Caco-2 (cell line): Measurements from ENCODE around the gene ZBTB38. TPM values are rescaled to one million over a fixed set of nuclear protein-coding genes. Genes with fewer than 3 reads are reported as not detected.

Experiments
- BruUV-seq: library from RNA; stranded (reverse); fragments of 400-500 nt; replicated peaks from 2 replicates; lab custom pipeline; 2021; lab: Mats Ljungman, UMichigan
- CTCF ChIA-PET: fragments of 300-600 bp; sonication (Branson Sonifier 250); formaldehyde crosslinking; loops from one replicate; lab custom pipeline; 2022; ENCODE audit warnings: antibody characterized with exemption; lab: Charles Lee
- POLR2A ChIA-PET: fragments of 300-600 bp; sonication (Branson Sonifier 250); formaldehyde crosslinking; loops from one replicate; lab custom pipeline; 2022; ENCODE audit warnings: antibody characterized with exemption; lab: Charles Lee
- DNase-seq, 2 experiments: peaks; one replicate each; pipeline versions ENCODE4 v3.0.0 to v3.0.0-alpha.2; 2020 to 2022
- H3K27me3 ChIP-seq: replicated peaks from 2 replicates; pipeline ENCODE4 v1.6.0; 2011; ENCODE audit warnings: low read length; ENCODE audit not compliant: control insufficient read depth, insufficient read depth
- H3K36me3 ChIP-seq: 2 replicates; pipeline ENCODE4 v1.5.1; 2011; ENCODE audit warnings: low read length; ENCODE audit not compliant: control insufficient read depth, insufficient read depth
- H3K4me1 ChIP-seq: fragments of 250-450 bp; sonication (Bioruptor Pico); 2 replicates; pipeline ENCODE4 v1.5.1; 2020; ENCODE audit warnings: mild to moderate bottlenecking
- H3K4me3 ChIP-seq: 2 replicates; pipeline ENCODE4 v1.5.1; 2011; ENCODE audit warnings: low read depth, mild to moderate bottlenecking, control low read depth, low read length
- H3K9me3 ChIP-seq: fragments of 250-450 bp; sonication (Bioruptor Pico); 2 replicates; pipeline ENCODE4 v1.5.1; 2020; ENCODE audit warnings: mild to moderate bottlenecking, moderate library complexity
- H3K27ac Mint-ChIP-seq: one replicate; pipeline ENCODE4 v1.8.0; 2022; ENCODE audit warnings: mixed read lengths; ENCODE audit not compliant: unreplicated experiment
- H3K27me3 Mint-ChIP-seq: one replicate; pipeline ENCODE4 v1.8.0; 2022; ENCODE audit warnings: mixed read lengths; ENCODE audit not compliant: insufficient read depth, unreplicated experiment
- H3K36me3 Mint-ChIP-seq: one replicate; pipeline ENCODE4 v1.8.0; 2022; ENCODE audit warnings: mild to moderate bottlenecking, mixed read lengths; ENCODE audit not compliant: insufficient read depth, unreplicated experiment
- H3K4me1 Mint-ChIP-seq: one replicate; pipeline ENCODE4 v1.8.0; 2022; ENCODE audit warnings: low read depth, mixed read lengths; ENCODE audit not compliant: unreplicated experiment
- H3K4me3 Mint-ChIP-seq: one replicate; pipeline ENCODE4 v1.8.0; 2022; ENCODE audit warnings: mild to moderate bottlenecking, moderate library complexity, mixed read lengths; ENCODE audit not compliant: unreplicated experiment
- H3K9me3 Mint-ChIP-seq: one replicate; pipeline ENCODE4 v1.8.0; 2022; ENCODE audit warnings: mixed read lengths; ENCODE audit not compliant: unreplicated experiment
- intact Hi-C: fragments of 100-400 bp; cut with micrococcal nuclease; formaldehyde crosslinking; loops from one replicate; pipeline ENCODE4 v1.10.0; 2022; ENCODE audit not compliant: unreplicated experiment
- total RNA-seq: library from RNA; stranded (reverse); gene quantifications from 2 replicates; pipeline ENCODE4 v1.2.3, GENCODE V29; 2022
- TF ChIP-seq, protein P1 (sequence below), 2 experiments: fragments of 200-600 bp in 1 of 2; IDR thresholded peaks; 1 replicate in 1 of 2; 2 replicates in 1 of 2; pipeline versions ENCODE4 v1.5.1 to v1.8.0; 2011 to 2022; ENCODE audit warnings: antibody characterized with exemption in 1 of 2, control low read depth in 1 of 2, inconsistent platforms in 1 of 2, low read depth in 1 of 2, low read length in 1 of 2, mild to moderate bottlenecking in 1 of 2, moderate library complexity in 1 of 2; ENCODE audit not compliant: insufficient read depth in 1 of 2, severe bottlenecking in 1 of 2, unreplicated experiment in 1 of 2

The ZBTB38 gene
- total RNA-seq, 1 experiment from 2014 or later: 74.1 TPM

- H3K9me3 ChIP-seq: no peaks in the 10 kb centered on the region
Measured at GRCh38 chr3:141390747-141391146, 22.4 kb downstream of the ZBTB38 start.

GRCh38 chr3:141391298-141391990 lies 23.1 kb downstream of the ZBTB38 start:
- H3K4me1 Mint-ChIP-seq: peaks cover 10% of the 10 kb centered on the region

More at GRCh38 chr3:141390747-141391146, 22.4 kb downstream of the ZBTB38 start:
- no peaks in the 10 kb centered on the region for H3K36me3 ChIP-seq
- peaks cover 28% of the 10 kb centered on the region for H3K36me3 Mint-ChIP-seq
- DNase-seq: no peak
- no peaks in the 10 kb centered on the region for H3K27me3 Mint-ChIP-seq
- BruUV-seq: no TSS peak
- intact Hi-C loops: no loop called here
- no peak overlapping the region for H3K4me3 Mint-ChIP-seq
- H3K27me3 ChIP-seq: no peaks in the 10 kb centered on the region
- H3K4me1 ChIP-seq: peaks cover 5% of the 10 kb centered on the region; the same call in 1 of the 2 replicates
- ChIA-PET POLR2A (no interaction called here), CTCF (no interaction called here)
- H3K9me3 Mint-ChIP-seq: no peaks in the 10 kb centered on the region
- H3K27ac Mint-ChIP-seq: no peak overlapping the region
- H3K4me3 ChIP-seq: no peak overlapping the region
- H3K4me1 Mint-ChIP-seq: peaks cover 10% of the 10 kb centered on the region
- TF ChIP-seq, protein P1, sequence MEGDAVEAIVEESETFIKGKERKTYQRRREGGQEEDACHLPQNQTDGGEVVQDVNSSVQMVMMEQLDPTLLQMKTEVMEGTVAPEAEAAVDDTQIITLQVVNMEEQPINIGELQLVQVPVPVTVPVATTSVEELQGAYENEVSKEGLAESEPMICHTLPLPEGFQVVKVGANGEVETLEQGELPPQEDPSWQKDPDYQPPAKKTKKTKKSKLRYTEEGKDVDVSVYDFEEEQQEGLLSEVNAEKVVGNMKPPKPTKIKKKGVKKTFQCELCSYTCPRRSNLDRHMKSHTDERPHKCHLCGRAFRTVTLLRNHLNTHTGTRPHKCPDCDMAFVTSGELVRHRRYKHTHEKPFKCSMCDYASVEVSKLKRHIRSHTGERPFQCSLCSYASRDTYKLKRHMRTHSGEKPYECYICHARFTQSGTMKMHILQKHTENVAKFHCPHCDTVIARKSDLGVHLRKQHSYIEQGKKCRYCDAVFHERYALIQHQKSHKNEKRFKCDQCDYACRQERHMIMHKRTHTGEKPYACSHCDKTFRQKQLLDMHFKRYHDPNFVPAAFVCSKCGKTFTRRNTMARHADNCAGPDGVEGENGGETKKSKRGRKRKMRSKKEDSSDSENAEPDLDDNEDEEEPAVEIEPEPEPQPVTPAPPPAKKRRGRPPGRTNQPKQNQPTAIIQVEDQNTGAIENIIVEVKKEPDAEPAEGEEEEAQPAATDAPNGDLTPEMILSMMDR (IDR thresholded peaks at IDR 0.05; ENCODE audit: insufficient read depth in 1 of 2, low read depth in 1 of 2, low read length in 1 of 2, severe bottlenecking in 1 of 2, unreplicated experiment in 1 of 2): no peak

DNA sequence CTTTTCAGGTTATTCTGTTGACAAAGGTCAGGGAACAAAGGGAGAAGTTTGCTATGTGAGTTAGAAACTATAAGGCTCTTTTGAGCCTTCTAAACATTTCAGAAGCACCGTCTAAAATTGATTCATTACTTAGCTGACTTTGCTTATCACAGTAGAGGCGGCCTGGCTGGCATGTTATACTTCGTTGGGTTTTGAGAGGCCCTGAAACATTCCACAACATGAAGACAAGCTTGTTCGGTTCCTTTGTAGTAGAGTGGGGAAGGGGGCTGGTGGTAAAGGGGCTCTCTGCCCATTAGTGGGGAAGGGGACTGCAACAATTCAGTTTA lies 23.6 kb downstream of the ZBTB38 start:
- no peak for DNase-seq
- H3K36me3 ChIP-seq: 0 out of 2 replicates have a peak, but pooled peaks cover 2% of the 10 kb centered on the region
- TF ChIP-seq, protein P1 (IDR thresholded peaks at IDR 0.05; ENCODE audit: insufficient read depth in 1 of 2, low read depth in 1 of 2, low read length in 1 of 2, severe bottlenecking in 1 of 2, unreplicated experiment in 1 of 2): no peak
- peaks cover 35% of the 10 kb centered on the region for H3K36me3 Mint-ChIP-seq
- peaks cover 10% of the 10 kb centered on the region for H3K4me1 Mint-ChIP-seq
- intact Hi-C loops: no loop called here
- no peak overlapping the region for H3K4me3 ChIP-seq
- H3K27me3 ChIP-seq: no peaks in the 10 kb centered on the region
- no peak overlapping the region for H3K27ac Mint-ChIP-seq
- peaks cover 5% of the 10 kb centered on the region; the same call in 1 of the 2 replicates for H3K4me1 ChIP-seq
- ChIA-PET CTCF (no interaction called here), POLR2A (no interaction called here)
- H3K9me3 ChIP-seq: no peaks in the 10 kb centered on the region
- H3K4me3 Mint-ChIP-seq: no peak overlapping the region
- H3K9me3 Mint-ChIP-seq: no peaks in the 10 kb centered on the region
- H3K27me3 Mint-ChIP-seq: no peaks in the 10 kb centered on the region
- BruUV-seq: no TSS peak

More at GRCh38 chr3:141391298-141391990, 23.1 kb downstream of the ZBTB38 start:
- Histone ChIP-seq H3K27me3 (no peaks in the 10 kb centered on the region), H3K4me3 (no peak overlapping the region), H3K36me3 (0 out of 2 replicates have a peak, but pooled peaks cover 2% of the 10 kb centered on the region), H3K4me1 (peaks cover 5% of the 10 kb centered on the region; the same call in 1 of the 2 replicates), H3K9me3 (no peaks in the 10 kb centered on the region)
- H3K27me3 Mint-ChIP-seq: no peaks in the 10 kb centered on the region
- BruUV-seq: no TSS peak
- peaks cover 34% of the 10 kb centered on the region for H3K36me3 Mint-ChIP-seq
- H3K4me3 Mint-ChIP-seq: no peak overlapping the region
- H3K9me3 Mint-ChIP-seq: no peaks in the 10 kb centered on the region
- POLR2A ChIA-PET: no interaction called here
- CTCF ChIA-PET: no interaction called here
- TF ChIP-seq, protein P1 (IDR thresholded peaks at IDR 0.05; ENCODE audit: insufficient read depth in 1 of 2, low read depth in 1 of 2, low read length in 1 of 2, severe bottlenecking in 1 of 2, unreplicated experiment in 1 of 2): no peak
- no peak overlapping the region for H3K27ac Mint-ChIP-seq
- intact Hi-C loops: no loop called here
- DNase-seq: no peak
